Lower leg skin (tissue), 4 donors: ENCODE measurements around the gene RNLS. TPM values are rescaled to one million over a fixed set of nuclear protein-coding genes. Genes with fewer than 3 reads are reported as not detected.

Experiments used
- DNase-seq, 2 donors: peaks; one replicate each; pipeline ENCODE4 v3.0.0-alpha.2; 2019; ENCODE audit warnings: low spot score in 2 of 2
- H3K4me3 ChIP-seq: fragments of 200-600 bp; sonication (generic); 2 replicates; pipeline ENCODE4 v1.5.1; 2017; ENCODE audit warnings: mild to moderate bottlenecking, low read depth; ENCODE audit not compliant: poor library complexity, severe bottlenecking
- POLR2A ChIP-seq, 2 donors: fragments of 450-650 bp; IDR thresholded peaks; one replicate each; pipeline ENCODE4 v1.6.1; 2016 to 2017; ENCODE audit warnings: antibody characterized with exemption in 2 of 2, mild to moderate bottlenecking in 1 of 2, moderate library complexity in 1 of 2
- WGBS, 2 donors: methylation state at CpG; one replicate each; pipeline ENCODE4 v1.1.5; 2018; 5-methylcytosine and 5-hydroxymethylcytosine counted together
- intact Hi-C: fragments of 100-400 bp; cut with DNase I; formaldehyde crosslinking; loops from one replicate; pipeline ENCODE4 v1.15.0; 2023; ENCODE audit warnings: low total_unique reads
- total RNA-seq, 4 donors: library from RNA; depleted of rRNA; stranded (reverse); fragments of >200 nt; gene quantifications; one replicate each; pipeline ENCODE4 v1.1.0, GENCODE V29; 2016
- TF ChIP-seq, protein P1 (sequence below), 3 donors: fragments of 450-650 bp; IDR thresholded peaks; one replicate each; pipeline ENCODE4 v1.5.1; 2016; ENCODE audit warnings: antibody characterized with exemption in 3 of 3, mild to moderate bottlenecking in 3 of 3, moderate library complexity in 2 of 3

Gene RNLS
- total RNA-seq, 4 donors from 2014 or later = 6.8 to 18.3 (median 10.9) TPM

DNA sequence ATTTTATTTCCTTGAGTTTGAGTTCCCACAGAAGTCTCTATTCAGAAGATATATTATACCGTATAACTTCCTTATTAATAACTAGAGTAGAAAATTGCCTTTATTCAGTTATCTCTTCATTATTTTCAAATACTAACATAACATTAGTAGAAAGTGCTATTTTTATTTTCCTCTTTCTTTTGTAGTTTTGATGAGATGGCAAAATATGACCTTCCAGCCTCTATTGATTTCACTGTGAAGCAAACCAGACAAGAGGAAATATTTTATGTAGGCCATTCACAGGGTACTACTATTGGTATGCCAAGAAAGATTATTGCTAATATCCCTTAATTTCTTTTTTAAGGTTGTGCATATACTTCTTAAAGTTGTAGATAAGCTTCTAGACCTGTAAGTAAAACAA lies 11.4 kb upstream of the RNLS start:
- 98 to 100% methylated on average over 1 of the region's 1 CpG for WGBS, 2 donors
- intact Hi-C loops = no loop called here
- H3K4me3 ChIP-seq = no peak overlapping the region
- DNase-seq = no peak
- TF ChIP-seq POLR2A (IDR thresholded peaks at IDR 0.05) = no peak
- TF ChIP-seq, protein P1, sequence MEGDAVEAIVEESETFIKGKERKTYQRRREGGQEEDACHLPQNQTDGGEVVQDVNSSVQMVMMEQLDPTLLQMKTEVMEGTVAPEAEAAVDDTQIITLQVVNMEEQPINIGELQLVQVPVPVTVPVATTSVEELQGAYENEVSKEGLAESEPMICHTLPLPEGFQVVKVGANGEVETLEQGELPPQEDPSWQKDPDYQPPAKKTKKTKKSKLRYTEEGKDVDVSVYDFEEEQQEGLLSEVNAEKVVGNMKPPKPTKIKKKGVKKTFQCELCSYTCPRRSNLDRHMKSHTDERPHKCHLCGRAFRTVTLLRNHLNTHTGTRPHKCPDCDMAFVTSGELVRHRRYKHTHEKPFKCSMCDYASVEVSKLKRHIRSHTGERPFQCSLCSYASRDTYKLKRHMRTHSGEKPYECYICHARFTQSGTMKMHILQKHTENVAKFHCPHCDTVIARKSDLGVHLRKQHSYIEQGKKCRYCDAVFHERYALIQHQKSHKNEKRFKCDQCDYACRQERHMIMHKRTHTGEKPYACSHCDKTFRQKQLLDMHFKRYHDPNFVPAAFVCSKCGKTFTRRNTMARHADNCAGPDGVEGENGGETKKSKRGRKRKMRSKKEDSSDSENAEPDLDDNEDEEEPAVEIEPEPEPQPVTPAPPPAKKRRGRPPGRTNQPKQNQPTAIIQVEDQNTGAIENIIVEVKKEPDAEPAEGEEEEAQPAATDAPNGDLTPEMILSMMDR (IDR thresholded peaks at IDR 0.05) = no peak

DNA sequence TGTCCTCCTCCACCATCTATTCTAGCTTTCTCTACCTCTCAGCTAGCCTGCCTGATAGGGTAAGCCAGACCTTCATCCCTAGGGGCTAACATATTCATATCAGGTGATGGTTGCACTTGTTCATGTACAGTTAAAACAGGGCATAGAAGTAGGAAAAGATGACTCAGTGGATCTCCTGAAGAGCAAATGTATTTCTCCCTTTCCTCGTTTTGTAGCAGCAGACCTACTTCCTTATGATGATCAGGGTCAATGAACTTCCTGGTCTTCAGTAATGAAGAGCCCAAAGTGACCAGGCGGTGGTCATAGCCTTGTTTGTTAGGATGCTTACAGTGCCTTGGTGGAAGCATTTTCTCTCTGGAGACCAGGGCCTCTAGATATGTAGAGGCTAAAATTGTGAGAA lies 9.8 kb upstream of the RNLS start:
- 76 to 88% methylated on average over 2 of the region's 2 CpGs for WGBS, 2 donors
- no peak for DNase-seq
- no peak overlapping the region for H3K4me3 ChIP-seq
- no peak for TF ChIP-seq POLR2A (IDR thresholded peaks at IDR 0.05)
- TF ChIP-seq, protein P1 (IDR thresholded peaks at IDR 0.05) = no peak
- intact Hi-C loops = no loop called here

DNA sequence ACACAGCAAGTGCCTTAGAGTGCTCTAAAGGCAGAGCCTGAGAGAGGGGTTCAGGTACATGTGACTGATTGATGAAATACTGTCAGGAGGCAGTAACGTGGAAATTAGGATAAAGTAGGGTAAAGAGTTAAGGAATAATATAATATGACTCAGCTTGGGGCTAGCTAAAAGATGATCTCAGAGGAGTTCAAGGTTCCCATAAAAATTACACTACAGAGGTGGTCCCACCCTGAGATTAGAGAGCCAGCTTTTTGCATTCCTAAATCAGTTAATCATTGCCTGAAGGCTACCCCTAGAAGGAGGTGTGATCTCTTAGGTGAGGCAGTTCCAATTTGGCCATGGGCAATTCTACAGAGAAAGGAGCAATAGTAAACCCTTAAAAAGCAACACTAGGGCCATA lies 9.3 kb upstream of the RNLS start:
- TF ChIP-seq, protein P1 (IDR thresholded peaks at IDR 0.05) = no peak
- TF ChIP-seq POLR2A (IDR thresholded peaks at IDR 0.05) = no peak
- intact Hi-C loops = no loop called here
- no peak for DNase-seq
- WGBS, 2 donors = 70 to 72% methylated on average over 1 of the region's 1 CpG
- H3K4me3 ChIP-seq = no peak overlapping the region

DNA sequence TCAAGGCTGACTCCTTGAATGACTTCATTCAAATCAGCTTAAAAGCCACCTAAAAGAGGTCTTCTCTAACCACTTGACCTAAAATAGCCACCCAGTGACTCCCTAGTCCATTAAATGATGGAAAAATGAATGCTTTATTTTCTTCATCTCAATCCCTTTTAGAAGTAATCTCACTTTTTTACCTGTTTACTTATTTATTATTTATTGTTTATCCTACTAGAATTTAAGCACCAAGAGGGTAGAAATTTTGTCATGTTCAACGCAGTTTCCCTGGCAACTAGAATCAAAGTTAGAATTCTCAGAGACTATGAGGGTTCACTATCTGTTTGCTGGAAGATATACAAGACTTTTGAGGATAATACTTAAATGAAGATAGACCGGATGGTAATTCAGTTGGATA lies 3.3 kb upstream of the RNLS start, which contains the start of gene LIPJ:
LIPJ (plus strand) TSS at position 301 of the 400 bp plus-strand sequence. CDS start 3,926 bp downstream, outside the sequence.
- whole genome bisulfite sequencing, 2 donors = 84 to 91% methylated on average over 2 of the region's 2 CpGs
- H3K4me3 ChIP-seq = no peak within 1 kb of the TSS
- TF ChIP-seq, protein P1 (IDR thresholded peaks at IDR 0.05) = no peak
- no peak for TF ChIP-seq POLR2A (IDR thresholded peaks at IDR 0.05)
- intact Hi-C loops = no loop called here
- no peak for DNase-seq

DNA sequence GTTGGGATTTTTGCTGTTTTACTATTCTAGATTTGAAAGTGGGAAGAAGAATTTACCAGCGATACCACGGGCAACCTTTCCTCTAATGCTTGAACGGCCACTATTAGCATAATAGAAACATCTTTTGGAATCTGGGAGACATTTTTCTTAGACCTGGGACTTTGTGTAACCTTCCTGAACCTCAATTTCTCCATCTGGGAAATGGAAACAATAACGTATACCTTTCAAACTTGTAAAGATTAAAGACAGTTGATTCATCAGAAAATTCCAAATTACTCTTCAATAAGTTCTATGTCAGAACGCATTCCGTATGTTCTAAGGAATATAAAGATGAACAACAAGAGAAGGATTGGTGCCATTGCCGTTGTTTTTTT lies 453 bp upstream of the RNLS start:
- TF ChIP-seq, protein P1 (IDR thresholded peaks at IDR 0.05) = no peak
- no peak for TF ChIP-seq POLR2A (IDR thresholded peaks at IDR 0.05)
- DNase-seq = no peak
- intact Hi-C loops = no loop called here
- 54 to 56% methylated on average over 7 of the region's 7 CpGs for WGBS, 2 donors
- peak overlapping the region; percentile 65 for H3K4me3 ChIP-seq

DNA sequence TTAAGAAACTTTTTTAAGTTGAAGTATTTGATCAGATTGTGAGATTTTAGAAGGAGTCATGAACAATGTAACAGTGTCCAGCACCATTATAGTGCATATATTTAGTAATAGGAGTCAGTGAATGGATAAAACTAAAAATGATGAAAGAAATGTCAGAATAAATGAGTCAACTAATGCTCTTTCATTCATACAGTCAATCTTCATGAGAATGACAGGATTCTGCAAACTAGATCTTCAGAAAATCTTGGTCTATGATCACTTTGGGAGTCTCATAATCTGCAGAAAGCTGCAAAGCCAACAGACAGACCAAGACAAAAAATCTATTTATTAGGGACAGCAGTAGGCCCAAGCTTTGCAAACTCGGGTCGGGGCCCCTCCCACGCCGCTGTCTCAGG lies 710 bp downstream of the RNLS start:
- peak overlapping the region; percentile 65 for H3K4me3 ChIP-seq
- 7 to 8% methylated on average over 4 of the region's 4 CpGs for WGBS, 2 donors
- TF ChIP-seq, protein P1 (IDR thresholded peaks at IDR 0.05) = no peak
- TF ChIP-seq POLR2A (IDR thresholded peaks at IDR 0.05) = no peak
- intact Hi-C loops = no loop called here
- DNase-seq = no peak
